Retinal pigment epithelial cell (primary cell): ENCODE measurements around the gene KCNQ1.

Experiments used
- DNase-seq: peaks from one replicate; pipeline ENCODE4 v3.0.0-alpha.2; 2010; ENCODE audit warnings: low read depth
- H3K4me3 ChIP-seq: 2 replicates; pipeline ENCODE4 v1.5.1; 2011; ENCODE audit warnings: mild to moderate bottlenecking, low read length, control low read depth, moderate library complexity
- CTCF ChIP-seq: conservative IDR thresholded peaks from 2 replicates; pipeline ENCODE4 v1.5.1; 2011; ENCODE audit warnings: low read depth, low read length, control low read depth, inconsistent platforms

KCNQ1 gene

DNA sequence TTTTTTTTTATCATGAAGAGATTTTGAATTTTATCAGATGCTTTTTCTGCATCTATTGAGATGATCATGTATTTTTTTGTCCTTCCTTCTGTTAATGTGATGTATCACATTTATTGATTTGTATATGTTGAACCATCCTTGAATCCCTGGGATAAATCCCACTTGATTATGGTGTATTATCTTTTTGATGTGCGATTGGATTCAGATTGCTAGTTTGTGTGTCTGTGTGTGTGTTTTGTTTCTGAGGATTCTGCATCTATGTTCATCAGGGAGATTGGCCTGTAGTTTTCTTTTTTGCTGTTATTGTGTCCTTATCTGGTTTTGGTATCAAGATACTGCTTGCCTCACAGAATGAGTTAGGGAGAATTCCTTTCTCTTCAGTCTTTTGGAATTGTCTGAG lies 202.4 kb downstream of the KCNQ1 start:
- no peak overlapping the region for H3K4me3 ChIP-seq
- DNase-seq, result no peak
- no peak for TF ChIP-seq CTCF

GRCh38 chr11:2647953-2648352 lies 203.1 kb downstream of the KCNQ1 start:
- no peak for TF ChIP-seq CTCF
- H3K4me3 ChIP-seq, result no peak overlapping the region
- DNase-seq, result no peak

DNA sequence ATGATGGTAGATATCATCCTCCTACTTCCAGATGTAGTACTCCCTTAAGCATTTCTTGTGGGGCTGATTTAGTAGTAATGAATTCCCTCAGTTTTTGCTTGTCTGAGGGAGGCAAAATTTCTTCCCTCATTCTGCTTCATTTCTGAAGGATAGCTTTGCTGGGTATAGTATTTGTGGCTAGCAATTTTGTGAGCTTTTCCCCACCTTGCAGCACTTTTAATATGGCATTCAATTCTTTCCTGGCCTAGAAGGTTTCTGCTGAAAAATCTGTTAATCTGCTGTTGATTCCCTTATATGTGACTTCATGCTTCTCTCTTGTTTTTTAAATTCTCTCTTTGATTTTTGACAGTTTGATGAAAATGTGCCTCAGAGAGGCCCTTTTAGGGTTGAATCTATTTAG lies 204.6 kb downstream of the KCNQ1 start:
- TF ChIP-seq CTCF, result no peak
- DNase-seq, result no peak
- H3K4me3 ChIP-seq, result no peak overlapping the region

- no peak overlapping the region for H3K4me3 ChIP-seq
- no peak for TF ChIP-seq CTCF
- DNase-seq, result no peak
Observed at GRCh38 chr11:2649848-2650247, 205.0 kb downstream of the KCNQ1 start.

DNA sequence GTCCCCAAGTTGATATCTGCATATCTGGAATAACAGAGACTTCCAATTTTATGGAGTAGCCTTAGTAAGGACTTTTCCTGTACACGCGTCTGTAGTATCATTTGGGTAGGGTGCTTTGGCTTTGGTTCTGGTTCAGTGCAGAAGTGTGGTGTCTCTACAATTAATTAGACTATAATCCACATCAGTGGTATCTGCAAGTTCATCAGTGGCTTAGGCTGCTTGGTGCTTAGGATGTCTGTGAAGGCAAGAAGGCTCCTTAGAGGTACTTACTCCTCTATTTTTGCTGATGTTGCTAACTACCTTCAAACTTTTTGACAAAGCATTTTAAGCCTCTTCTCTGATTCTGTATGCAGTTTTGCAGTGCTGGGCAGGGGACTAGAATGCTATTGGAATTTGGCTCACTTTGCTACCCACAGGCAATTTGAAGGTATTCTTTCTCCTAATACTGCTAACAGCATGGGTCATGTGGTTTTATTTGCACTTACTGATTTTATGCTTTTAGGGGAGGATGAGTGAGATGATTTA lies 205.6 kb downstream of the KCNQ1 start:
- no peak for TF ChIP-seq CTCF
- no peak overlapping the region for H3K4me3 ChIP-seq
- no peak for DNase-seq

GRCh38 chr11:2651054-2651617 lies 206.3 kb downstream of the KCNQ1 start:
- no peak overlapping the region for H3K4me3 ChIP-seq
- TF ChIP-seq CTCF, result no peak
- DNase-seq, result no peak

DNA sequence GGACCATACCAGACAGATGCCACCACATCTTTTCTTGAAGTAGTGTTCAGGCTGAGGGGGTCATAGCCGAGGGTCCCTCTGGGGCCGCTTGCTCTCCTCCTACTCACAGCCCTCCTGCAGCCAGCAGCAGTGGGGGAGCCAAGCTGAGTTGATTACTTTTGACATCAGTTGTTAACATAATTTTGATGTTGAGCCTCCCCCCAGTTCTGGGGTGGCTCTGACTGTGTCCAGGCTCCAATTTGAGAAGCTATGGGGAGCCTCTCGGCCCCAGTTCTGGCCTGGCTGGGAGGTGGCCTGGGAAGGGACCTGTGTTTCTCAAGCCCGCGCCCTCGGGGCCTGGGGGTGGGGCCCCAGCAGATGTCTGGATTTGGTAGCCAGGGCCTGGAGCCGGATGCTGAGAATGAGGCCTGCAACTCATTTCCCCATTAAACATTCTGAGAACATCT lies 207.0 kb downstream of the KCNQ1 start:
- DNase-seq, result no peak
- TF ChIP-seq CTCF, result no peak
- H3K4me3 ChIP-seq, result no peak overlapping the region
